ENCODE measurements around the gene GATD1.

Gene GATD1

GRCh38 chr11:765802-766091, 11.5 kb downstream of the GATD1 start:
- 97% methylated on average over 8 of the region's 8 CpGs for WGBS (ENCODE audit: insufficient coverage)
- ChIA-PET CTCF (interaction anchor here (0.6 to 5.0 kb wide), 10 partner anchors 8 to 109 kb away, joined by 3 to 50 read pairs (median 5); partner anchors contain the start of gene TALDO1), POLR2A (no interaction called here)
- Histone ChIP-seq H3K27me3 (replicated peaks in 2 of 5; ENCODE audit: control insufficient read depth in 4 of 5, insufficient read depth in 5 of 5, low read length in 4 of 5) (no peaks in the 10 kb centered on the region), H3K4me3 (ENCODE audit: control insufficient read depth in 1 of 7, extremely low read depth in 1 of 7, insufficient read depth in 4 of 7, low read depth in 2 of 7, low read length in 6 of 7) (no peak overlapping the region), H3K9me3 (ENCODE audit: control extremely low read depth in 1 of 5, control insufficient read depth in 4 of 5, insufficient read depth in 2 of 5, low read depth in 1 of 5, low read length in 4 of 5) (no peaks in the 10 kb centered on the region), H3K27ac (ENCODE audit: insufficient read depth in 1 of 2, low read depth in 1 of 2, low read length in 2 of 2, poor library complexity in 1 of 2, severe bottlenecking in 2 of 2) (no peak overlapping the region), H3K4me1 (ENCODE audit: control extremely low read depth in 1 of 4, control insufficient read depth in 4 of 4, insufficient read depth in 4 of 4, low read length in 3 of 4) (no peaks in the 10 kb centered on the region), H3K36me3 (ENCODE audit: control insufficient read depth in 4 of 4, insufficient read depth in 4 of 4, low read length in 3 of 4) (peaks cover 5 to 71% (median 50%) of the 10 kb centered on the region in 4 experiments)
- no peak for DNase-seq

GRCh38 chr11:765025-765801, 12.1 kb downstream of the GATD1 start:
- POLR2A ChIA-PET = no interaction called here
- CTCF ChIA-PET = interaction anchor here (0.6 to 5.0 kb wide), 13 partner anchors 10 to 108 kb away, joined by 3 to 50 read pairs (median 5); partner anchors contain the start of gene TALDO1
- WGBS (ENCODE audit: insufficient coverage) = 66% methylated on average over 18 of the region's 19 CpGs
- Histone ChIP-seq H3K4me1 (ENCODE audit: control extremely low read depth in 1 of 4, control insufficient read depth in 4 of 4, insufficient read depth in 4 of 4, low read length in 3 of 4) (no peaks in the 10 kb centered on the region), H3K9me3 (ENCODE audit: control extremely low read depth in 1 of 5, control insufficient read depth in 4 of 5, insufficient read depth in 2 of 5, low read depth in 1 of 5, low read length in 4 of 5) (no peaks in the 10 kb centered on the region), H3K27me3 (replicated peaks in 2 of 5; ENCODE audit: control insufficient read depth in 4 of 5, insufficient read depth in 5 of 5, low read length in 4 of 5) (no peaks in the 10 kb centered on the region), H3K4me3 (ENCODE audit: control insufficient read depth in 1 of 7, extremely low read depth in 1 of 7, insufficient read depth in 4 of 7, low read depth in 2 of 7, low read length in 6 of 7) (no peak overlapping the region), H3K36me3 (ENCODE audit: control insufficient read depth in 4 of 4, insufficient read depth in 4 of 4, low read length in 3 of 4) (peaks cover 6 to 70% (median 52%) of the 10 kb centered on the region in 4 experiments), H3K27ac (ENCODE audit: insufficient read depth in 1 of 2, low read depth in 1 of 2, low read length in 2 of 2, poor library complexity in 1 of 2, severe bottlenecking in 2 of 2) (no peak overlapping the region)
- DNase-seq = peak; percentile 83 to 92 (median 87)

GRCh38 chr11:764322-765024, 12.8 kb downstream of the GATD1 start:
- DNase-seq = no peak
- 94% methylated on average over 16 of the region's 18 CpGs for WGBS (ENCODE audit: insufficient coverage)
- no peaks in the 10 kb centered on the region for H3K4me1 ChIP-seq (ENCODE audit: control extremely low read depth in 1 of 4, control insufficient read depth in 4 of 4, insufficient read depth in 4 of 4, low read length in 3 of 4)
- CTCF ChIA-PET = interaction anchor here (0.9 to 5.0 kb wide), 12 partner anchors 9 to 207 kb away, joined by 3 to 50 read pairs (median 6); partner anchors contain the start of gene TALDO1
- POLR2A ChIA-PET = interaction anchor here (0.7 kb wide), 1 partner anchor 16 kb away, joined by 3 read pairs; no protein-coding TSS in a partner anchor
- H3K36me3 ChIP-seq (ENCODE audit: control insufficient read depth in 4 of 4, insufficient read depth in 4 of 4, low read length in 3 of 4) = peaks cover 12 to 72% (median 56%) of the 10 kb centered on the region in 4 experiments
- no peak overlapping the region for H3K27ac ChIP-seq (ENCODE audit: insufficient read depth in 1 of 2, low read depth in 1 of 2, low read length in 2 of 2, poor library complexity in 1 of 2, severe bottlenecking in 2 of 2)
- no peak overlapping the region for H3K4me3 ChIP-seq (ENCODE audit: control insufficient read depth in 1 of 7, extremely low read depth in 1 of 7, insufficient read depth in 4 of 7, low read depth in 2 of 7, low read length in 6 of 7)
- no peaks in the 10 kb centered on the region for H3K9me3 ChIP-seq (ENCODE audit: control extremely low read depth in 1 of 5, control insufficient read depth in 4 of 5, insufficient read depth in 2 of 5, low read depth in 1 of 5, low read length in 4 of 5)
- no peaks in the 10 kb centered on the region for H3K27me3 ChIP-seq (replicated peaks in 2 of 5; ENCODE audit: control insufficient read depth in 4 of 5, insufficient read depth in 5 of 5, low read length in 4 of 5)

GRCh38 chr11:763549-764321, 13.6 kb downstream of the GATD1 start:
- no peak overlapping the region for H3K4me3 ChIP-seq (ENCODE audit: control insufficient read depth in 1 of 7, extremely low read depth in 1 of 7, insufficient read depth in 4 of 7, low read depth in 2 of 7, low read length in 6 of 7)
- POLR2A ChIA-PET = interaction anchor here (0.6 to 0.7 kb wide), 2 partner anchors 15 to 59 kb away, joined by 3 to 4 read pairs; no protein-coding TSS in a partner anchor
- 98% methylated on average over 13 of the region's 22 CpGs for WGBS (ENCODE audit: insufficient coverage)
- peaks cover 12 to 78% (median 62%) of the 10 kb centered on the region in 4 experiments for H3K36me3 ChIP-seq (ENCODE audit: control insufficient read depth in 4 of 4, insufficient read depth in 4 of 4, low read length in 3 of 4)
- CTCF ChIA-PET = interaction anchor here (0.8 to 5.0 kb wide), 14 partner anchors 9 to 207 kb away, joined by 3 to 50 read pairs (median 4); partner anchors contain the start of genes DEAF1, TALDO1 and TMEM80
- no peaks in the 10 kb centered on the region for H3K4me1 ChIP-seq (ENCODE audit: control extremely low read depth in 1 of 4, control insufficient read depth in 4 of 4, insufficient read depth in 4 of 4, low read length in 3 of 4)
- no peaks in the 10 kb centered on the region for H3K27me3 ChIP-seq (replicated peaks in 2 of 5; ENCODE audit: control insufficient read depth in 4 of 5, insufficient read depth in 5 of 5, low read length in 4 of 5)
- no peak for DNase-seq
- no peaks in the 10 kb centered on the region for H3K9me3 ChIP-seq (ENCODE audit: control extremely low read depth in 1 of 5, control insufficient read depth in 4 of 5, insufficient read depth in 2 of 5, low read depth in 1 of 5, low read length in 4 of 5)
- no peak overlapping the region for H3K27ac ChIP-seq (ENCODE audit: insufficient read depth in 1 of 2, low read depth in 1 of 2, low read length in 2 of 2, poor library complexity in 1 of 2, severe bottlenecking in 2 of 2)

- Histone ChIP-seq H3K4me1 (ENCODE audit: control extremely low read depth in 1 of 4, control insufficient read depth in 4 of 4, insufficient read depth in 4 of 4, low read length in 3 of 4) (no peaks in the 10 kb centered on the region), H3K36me3 (ENCODE audit: control insufficient read depth in 4 of 4, insufficient read depth in 4 of 4, low read length in 3 of 4) (peaks cover 12 to 84% (median 63%) of the 10 kb centered on the region in 4 experiments), H3K9me3 (ENCODE audit: control extremely low read depth in 1 of 5, control insufficient read depth in 4 of 5, insufficient read depth in 2 of 5, low read depth in 1 of 5, low read length in 4 of 5) (no peaks in the 10 kb centered on the region), H3K4me3 (ENCODE audit: control insufficient read depth in 1 of 7, extremely low read depth in 1 of 7, insufficient read depth in 4 of 7, low read depth in 2 of 7, low read length in 6 of 7) (no peak overlapping the region), H3K27me3 (replicated peaks in 2 of 5; ENCODE audit: control insufficient read depth in 4 of 5, insufficient read depth in 5 of 5, low read length in 4 of 5) (no peaks in the 10 kb centered on the region), H3K27ac (ENCODE audit: insufficient read depth in 1 of 2, low read depth in 1 of 2, low read length in 2 of 2, poor library complexity in 1 of 2, severe bottlenecking in 2 of 2) (no peak overlapping the region)
- CTCF ChIA-PET = interaction anchor here (0.6 to 9.7 kb wide), 10 partner anchors 8 to 266 kb away, joined by 3 to 103 read pairs (median 4); partner anchors contain the start of genes DEAF1, TALDO1 and TMEM80
- no peak for DNase-seq
- WGBS (ENCODE audit: insufficient coverage) = 96% methylated on average over 8 of the region's 24 CpGs
- POLR2A ChIA-PET = no interaction called here
These were observed 14.2 kb downstream of the GATD1 start for GRCh38 chr11:763073-763463.

- Histone ChIP-seq H3K4me1 (ENCODE audit: control extremely low read depth in 1 of 4, control insufficient read depth in 4 of 4, insufficient read depth in 4 of 4, low read length in 3 of 4) (no peaks in the 10 kb centered on the region), H3K36me3 (ENCODE audit: control insufficient read depth in 4 of 4, insufficient read depth in 4 of 4, low read length in 3 of 4) (peaks cover 12 to 87% (median 63%) of the 10 kb centered on the region in 4 experiments), H3K9me3 (ENCODE audit: control extremely low read depth in 1 of 5, control insufficient read depth in 4 of 5, insufficient read depth in 2 of 5, low read depth in 1 of 5, low read length in 4 of 5) (no peaks in the 10 kb centered on the region), H3K27ac (ENCODE audit: insufficient read depth in 1 of 2, low read depth in 1 of 2, low read length in 2 of 2, poor library complexity in 1 of 2, severe bottlenecking in 2 of 2) (no peak overlapping the region), H3K4me3 (ENCODE audit: control insufficient read depth in 1 of 7, extremely low read depth in 1 of 7, insufficient read depth in 4 of 7, low read depth in 2 of 7, low read length in 6 of 7) (no peak overlapping the region), H3K27me3 (replicated peaks in 2 of 5; ENCODE audit: control insufficient read depth in 4 of 5, insufficient read depth in 5 of 5, low read length in 4 of 5) (no peaks in the 10 kb centered on the region)
- DNase-seq = peak; percentile 51 to 79 (median 78)
- CTCF ChIA-PET = interaction anchor here (0.6 to 9.7 kb wide), 7 partner anchors 7 to 267 kb away, joined by 3 to 103 read pairs (median 10); partner anchors contain the start of gene TALDO1
- WGBS (ENCODE audit: insufficient coverage) = 46% methylated on average over 6 of the region's 10 CpGs
- POLR2A ChIA-PET = no interaction called here
These were observed 14.7 kb downstream of the GATD1 start for GRCh38 chr11:762421-763072.

Data from common myeloid progenitor, CD34-positive (primary cell).